Pulmonary artery endothelial cell (primary cell): ENCODE data around the gene RREB1. TPM values are rescaled to one million over a fixed set of nuclear protein-coding genes. Genes with fewer than 3 reads are reported as not detected.

ENCODE experiments used
- DNase-seq: peaks from one replicate; pipeline ENCODE4 v3.0.0-alpha.2; 2011; ENCODE audit warnings: low read depth, low spot score
- total RNA-seq: library from RNA; depleted of rRNA; stranded (reverse); fragments of >200 nt; gene quantifications from 2 replicates; pipeline ENCODE4 v1.2.3, GENCODE V29; 2014

The RREB1 gene
- total RNA-seq, 1 donor from 2014 or later: 13.5 TPM

DNA sequence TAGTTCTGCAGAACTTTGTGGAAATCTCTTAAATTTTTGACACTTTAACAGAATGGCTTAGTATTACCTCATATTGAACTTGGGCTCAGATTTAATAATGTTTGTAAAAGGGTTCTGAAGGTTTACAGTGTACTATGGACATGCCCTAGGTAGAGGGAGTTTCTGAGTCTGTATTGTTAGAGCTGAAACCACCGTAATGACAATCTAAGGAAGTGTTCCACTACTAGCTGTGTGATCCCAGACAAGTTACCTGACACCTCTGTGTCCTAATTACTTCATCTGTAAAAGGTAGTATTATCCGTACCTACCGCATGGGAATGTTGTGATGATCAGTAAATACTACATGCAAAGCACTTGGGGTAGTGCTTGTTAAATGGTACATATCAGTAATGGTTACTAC is 86.9 kb downstream of the RREB1 start:
- DNase-seq: no peak

- no peak for DNase-seq
Measured at GRCh38 chr6:7195339-7196018, 87.7 kb downstream of the RREB1 start.

DNA sequence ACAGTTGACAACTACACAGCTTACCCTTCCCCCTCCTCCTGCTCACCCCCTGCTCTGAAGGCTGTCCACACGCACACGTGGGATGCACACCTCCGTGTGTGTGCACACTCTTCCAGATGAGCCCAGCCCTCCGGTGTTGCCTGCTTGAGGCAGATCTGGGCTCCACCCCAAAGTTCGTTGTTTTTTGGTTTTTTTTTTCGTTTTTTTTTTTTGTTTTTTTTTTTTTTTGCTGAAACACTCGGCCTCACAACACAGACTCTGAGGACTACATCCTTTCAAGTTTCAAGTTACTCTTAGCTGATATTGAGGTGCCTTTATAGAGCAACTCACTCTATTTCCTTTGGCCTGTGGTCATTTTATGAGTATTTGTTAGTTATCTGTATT is 88.2 kb downstream of the RREB1 start:
- no peak for DNase-seq

DNA sequence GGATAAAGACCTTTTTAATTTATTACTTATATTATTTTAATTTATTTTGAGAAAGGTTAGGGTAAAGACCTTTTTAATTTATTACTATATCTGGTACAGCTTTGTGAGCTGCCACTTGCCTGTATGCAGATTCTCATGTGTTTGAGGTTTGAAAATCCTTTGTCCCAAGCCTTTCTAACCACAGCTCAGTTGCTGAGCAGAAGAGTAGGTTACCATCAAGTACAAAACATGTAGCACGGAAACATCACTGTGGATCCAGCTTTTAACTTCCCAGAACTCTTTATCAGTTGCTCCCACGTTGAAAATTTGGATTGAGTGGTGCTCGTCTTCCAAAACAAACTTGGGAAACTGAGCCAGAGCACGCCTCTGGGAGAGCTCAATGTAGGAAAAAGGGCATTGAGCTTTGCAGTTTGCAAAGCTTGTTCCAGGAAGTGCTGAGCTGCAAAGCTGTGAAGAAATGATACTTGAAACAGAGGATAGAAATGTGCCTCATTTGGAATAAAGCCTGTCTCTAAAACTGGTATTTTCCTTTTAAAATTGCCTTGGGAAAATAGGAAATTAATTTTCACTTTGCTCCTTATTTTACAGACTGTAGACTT is 89.0 kb downstream of the RREB1 start:
- no peak for DNase-seq

GRCh38 chr6:7197747-7198146 is 90.0 kb downstream of the RREB1 start:
- no peak for DNase-seq

DNA sequence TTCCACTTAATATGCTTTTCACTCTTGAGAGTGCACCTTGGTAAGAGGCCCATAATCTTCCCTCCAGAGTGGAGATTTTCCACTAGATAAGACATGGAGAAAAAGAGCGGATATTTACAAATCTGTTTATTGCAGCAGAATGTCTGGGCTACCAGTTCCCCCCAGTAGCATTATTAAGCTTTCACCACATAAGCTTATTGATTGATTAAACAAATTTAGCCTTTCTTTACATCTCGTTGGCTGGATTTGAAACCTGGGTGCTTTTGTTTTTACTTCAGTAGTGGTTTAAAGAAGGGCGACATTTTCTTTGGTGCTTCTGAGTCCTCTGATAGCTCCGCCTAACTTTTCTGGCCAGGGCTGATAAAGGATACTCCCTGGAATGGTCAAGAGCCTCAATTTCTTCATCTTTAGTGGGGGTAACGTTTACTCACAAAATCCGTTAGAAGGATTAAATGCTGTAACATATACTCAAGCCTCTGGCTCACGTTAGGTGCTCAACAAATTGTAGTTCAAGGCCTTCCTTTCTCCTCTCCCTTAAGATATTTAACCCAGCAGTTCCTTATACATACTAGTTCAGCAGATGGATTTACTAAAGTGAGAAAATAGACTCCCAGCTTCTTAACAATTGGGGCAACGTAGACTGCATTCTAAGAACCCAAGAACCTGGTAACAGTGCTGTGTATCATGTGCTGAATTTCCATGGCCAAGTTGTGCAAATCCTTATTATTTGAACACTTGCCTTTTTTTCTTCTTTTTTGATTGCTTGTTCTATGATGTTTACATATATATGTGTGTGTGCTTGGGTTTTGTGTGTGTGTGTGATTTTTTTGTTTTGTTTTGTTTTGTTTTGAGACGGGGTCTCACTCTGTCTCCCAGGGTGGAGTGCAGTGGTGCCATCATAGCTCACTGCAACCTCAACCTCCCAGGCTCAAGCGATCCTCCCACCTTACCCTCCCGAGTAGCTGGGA is 91.4 kb downstream of the RREB1 start:
- no peak for DNase-seq

- no peak for DNase-seq
Measured at GRCh38 chr6:7200598-7201443, 93.1 kb downstream of the RREB1 start.

GRCh38 chr6:7201444-7201731 is 93.6 kb downstream of the RREB1 start:
- DNase-seq: no peak

- DNase-seq: no peak
Measured at GRCh38 chr6:7201732-7202541, 94.2 kb downstream of the RREB1 start.

DNA sequence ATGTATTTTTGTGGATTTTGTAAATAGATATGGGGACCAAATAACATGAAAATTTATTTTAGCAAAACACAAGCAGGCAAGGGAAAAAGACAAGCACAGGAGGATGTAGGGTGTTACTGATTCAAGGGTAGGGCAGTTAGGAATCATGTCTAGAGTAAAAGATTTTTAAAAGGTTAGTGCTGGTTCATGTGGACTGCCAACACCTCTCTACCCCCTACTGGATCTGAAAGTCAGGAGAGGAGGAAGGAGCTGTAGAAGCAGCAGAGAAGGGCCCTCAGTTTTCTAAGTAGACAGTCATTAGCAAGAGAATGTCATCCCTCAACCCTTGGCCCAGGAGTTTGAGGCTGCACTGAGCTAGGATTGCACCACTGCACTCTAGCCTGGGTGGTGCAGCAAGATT is 95.2 kb downstream of the RREB1 start:
- DNase-seq: no peak

DNA sequence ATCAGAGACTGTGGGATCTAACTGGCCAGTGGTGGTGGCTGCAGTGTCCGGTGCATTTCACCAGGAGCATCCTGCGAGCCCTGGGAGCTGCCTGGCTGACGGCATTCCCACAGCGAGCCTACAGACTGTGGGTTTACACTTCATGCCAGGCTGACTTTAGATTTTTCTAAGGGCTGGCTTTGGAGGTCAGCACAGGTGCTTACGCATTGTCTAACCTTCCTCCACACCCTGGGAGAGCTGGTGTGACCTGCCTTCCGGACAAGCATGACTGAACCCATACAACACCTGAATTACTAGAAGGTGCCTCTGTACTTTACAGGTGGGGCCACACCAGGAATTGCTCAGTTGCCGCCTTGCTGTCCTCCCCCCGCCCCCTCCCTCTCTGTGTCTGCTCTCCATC is 96.2 kb downstream of the RREB1 start:
- no peak for DNase-seq

DNA sequence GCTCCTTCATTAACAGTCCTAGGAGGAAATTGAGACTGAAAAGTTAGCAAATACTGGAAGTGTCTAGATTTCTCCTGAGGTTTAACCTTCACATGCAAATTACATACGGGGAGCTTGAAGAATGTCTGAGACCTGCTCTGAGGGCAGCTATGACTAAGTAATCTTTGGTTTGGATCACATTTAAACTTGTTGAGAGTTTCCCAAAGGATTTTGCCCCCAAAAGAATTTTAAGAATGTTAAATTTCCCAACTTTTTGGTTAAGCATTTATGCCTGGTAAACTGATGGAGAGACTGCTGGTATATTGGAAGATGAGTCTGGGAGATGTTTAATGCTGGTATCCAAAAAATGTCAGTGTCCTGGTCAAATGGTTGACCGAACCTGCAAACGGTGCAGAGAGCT is 97.0 kb downstream of the RREB1 start:
- DNase-seq: no peak

DNA sequence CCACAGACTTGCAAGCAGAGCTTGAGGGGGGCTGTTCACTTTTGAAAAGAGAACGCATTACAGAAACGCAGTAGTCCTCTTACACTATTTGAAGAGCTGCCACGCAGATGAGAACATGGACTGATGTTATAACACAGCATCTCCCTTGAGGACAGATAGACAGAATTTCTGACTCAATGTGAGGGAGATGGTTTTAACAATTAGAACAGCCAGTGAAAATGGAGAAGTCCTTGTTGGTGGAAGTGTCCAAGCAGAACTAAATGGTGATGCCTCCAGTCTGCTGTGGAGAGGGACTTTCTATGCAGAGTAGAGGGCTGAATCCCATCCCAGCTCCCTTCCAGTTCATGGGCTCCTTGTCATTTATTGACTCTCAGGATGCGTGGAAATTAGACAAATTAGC is 100.0 kb downstream of the RREB1 start:
- no peak for DNase-seq

DNA sequence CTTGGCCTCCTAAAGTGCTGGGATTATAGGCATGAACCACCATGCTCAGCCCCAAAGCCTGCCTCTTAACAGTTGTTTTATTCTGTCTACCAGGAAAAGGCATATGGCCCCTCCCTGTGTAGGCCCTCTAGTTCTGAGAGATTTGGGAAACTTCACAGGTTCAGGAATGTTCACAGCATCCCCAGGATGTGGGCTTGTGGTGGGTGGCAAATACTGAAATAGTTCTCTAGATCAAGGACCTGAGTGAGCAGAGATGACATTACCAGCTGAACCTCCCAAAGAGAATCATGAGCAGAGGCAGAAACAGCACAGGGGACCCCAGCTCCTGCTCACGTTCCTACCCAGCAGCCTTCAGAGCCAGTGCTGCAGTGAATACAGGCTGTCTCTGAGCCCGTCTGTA is 105.7 kb downstream of the RREB1 start:
- DNase-seq: no peak

- DNase-seq: no peak
Measured at GRCh38 chr6:7214468-7214867, 106.7 kb downstream of the RREB1 start.

- no peak for DNase-seq
Measured at GRCh38 chr6:7215131-7215530, 107.4 kb downstream of the RREB1 start.

- DNase-seq: no peak
Measured at GRCh38 chr6:7215798-7216231, 108.1 kb downstream of the RREB1 start.

GRCh38 chr6:7216941-7217621 is 109.3 kb downstream of the RREB1 start:
- DNase-seq: no peak

- DNase-seq: no peak
Measured at GRCh38 chr6:7218406-7218988, 110.7 kb downstream of the RREB1 start.

DNA sequence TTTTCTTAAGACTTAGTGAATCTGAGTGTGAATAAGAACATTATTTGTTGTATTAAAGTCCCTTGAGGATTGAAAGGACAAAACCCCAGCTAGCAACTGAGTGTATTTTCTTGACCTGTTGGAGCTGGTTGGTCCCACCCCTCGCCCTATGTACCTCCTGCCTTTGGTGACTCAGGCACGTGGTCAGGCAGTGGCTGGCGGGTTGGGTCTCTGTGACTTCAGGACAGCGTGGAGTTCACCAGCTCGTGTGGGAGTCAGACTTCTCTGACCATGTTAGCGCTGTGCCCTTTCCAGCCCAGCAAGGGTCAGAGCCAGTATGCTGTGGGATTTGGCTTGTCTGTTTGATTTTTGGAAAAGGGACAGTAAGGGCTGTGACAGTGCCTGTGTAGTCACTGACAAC is 111.5 kb downstream of the RREB1 start:
- no peak for DNase-seq
